CD4-positive, alpha-beta T cell (primary cell): Measurements from ENCODE around the gene MFN2. TPM values are rescaled to one million over a fixed set of nuclear protein-coding genes. Genes with fewer than 3 reads are reported as not detected.

Source experiments
- ATAC-seq: fragments of 200-7000 bp; cut with Tn5 transposase; one replicate; pipeline ENCODE4 v1.10.0; 2022; ENCODE audit warnings: mild to moderate bottlenecking; ENCODE audit not compliant: poor library complexity
- CTCF ChIA-PET: fragments of 350-600 bp; sonication (Branson Sonifier 250); formaldehyde crosslinking; loops from one replicate; lab custom pipeline; 2021; ENCODE audit warnings: antibody characterized with exemption, inconsistent platforms; lab: Charles Lee
- POLR2A ChIA-PET: fragments of 350-600 bp; sonication (Branson Sonifier 250); formaldehyde crosslinking; loops from one replicate; lab custom pipeline; 2021; ENCODE audit warnings: antibody characterized with exemption, inconsistent platforms; lab: Charles Lee
- DNase-seq, 14 experiments: peaks; one replicate each; pipeline ENCODE4 v3.0.0-alpha.2; 2013 to 2020; ENCODE audit warnings: mixed read lengths in 2 of 14
- H3K27ac ChIP-seq, 2 donors: one replicate each; pipeline versions ENCODE4 v1.5.1 to v1.7.0; 2013; ENCODE audit warnings: low read length in 2 of 2, low read depth in 1 of 2, mild to moderate bottlenecking in 1 of 2
- H3K27me3 ChIP-seq, 2 experiments: 1 replicate in 1 of 2; 2 replicates in 1 of 2; pipeline versions ENCODE4 v1.6.1 to v1.7.0; 2013; ENCODE audit warnings: low read length in 2 of 2, control low read depth in 1 of 2, mild to moderate bottlenecking in 1 of 2, moderate library complexity in 1 of 2; ENCODE audit not compliant: insufficient read depth in 2 of 2, control insufficient read depth in 1 of 2
- H3K36me3 ChIP-seq: one replicate; pipeline ENCODE4 v1.6.1; 2013; ENCODE audit warnings: low read length, control low read depth; ENCODE audit not compliant: insufficient read depth
- H3K4me1 ChIP-seq: one replicate; pipeline ENCODE4 v1.6.1; 2013; ENCODE audit warnings: low read length, control low read depth; ENCODE audit not compliant: insufficient read depth
- H3K4me3 ChIP-seq: one replicate; pipeline ENCODE4 v1.5.1; 2013; ENCODE audit warnings: mild to moderate bottlenecking, low read length, moderate library complexity
- H3K9me3 ChIP-seq, 2 experiments: 1 replicate in 1 of 2; 2 replicates in 1 of 2; pipeline versions ENCODE4 v1.6.1 to v1.7.0; 2013; ENCODE audit warnings: low read length in 2 of 2, mild to moderate bottlenecking in 2 of 2, control low read depth in 1 of 2, moderate library complexity in 1 of 2; ENCODE audit not compliant: control insufficient read depth in 1 of 2, insufficient read depth in 1 of 2
- H3K27ac Mint-ChIP-seq: one replicate; pipeline ENCODE4 v1.8.0; 2020; ENCODE audit warnings: mixed read lengths
- H3K27me3 Mint-ChIP-seq: one replicate; pipeline ENCODE4 v1.8.0; 2021; ENCODE audit warnings: mixed read lengths
- H3K36me3 Mint-ChIP-seq: one replicate; pipeline ENCODE4 v1.8.0; 2021; ENCODE audit warnings: low read depth, mixed read lengths
- H3K4me1 Mint-ChIP-seq: one replicate; pipeline ENCODE4 v1.8.0; 2021; ENCODE audit warnings: low read depth, mixed read lengths
- H3K4me3 Mint-ChIP-seq: one replicate; pipeline ENCODE4 v1.8.0; 2020; ENCODE audit warnings: mild to moderate bottlenecking, mixed read lengths
- H3K9me3 Mint-ChIP-seq: one replicate; pipeline ENCODE4 v1.8.0; 2020; ENCODE audit warnings: mixed read lengths
- CTCF ChIP-seq: fragments of 200-600 bp; IDR thresholded peaks from one replicate; pipeline ENCODE4 v1.8.0; 2022; ENCODE audit warnings: antibody characterized with exemption, mild to moderate bottlenecking
- intact Hi-C, 2 experiments: fragments of 100-400 bp; cut with DNase I in 1 of 2; cut with micrococcal nuclease in 1 of 2; formaldehyde crosslinking; loops; one replicate each; pipeline versions ENCODE4 v1.15.1 to v1.9.0; 2023 to 2025; cut with DNase I, micrococcal nuclease
- total RNA-seq, 174 experiments: library from RNA in 2 of 174; stranded (reverse) in 2 of 174; gene quantifications; one replicate each; pipeline ENCODE4 v1.2.3 and lab custom pipeline; 2021 to 2026

Gene MFN2
- total RNA-seq, 2 experiments from 2014 or later, result 33.0 to 38.1 TPM

DNA sequence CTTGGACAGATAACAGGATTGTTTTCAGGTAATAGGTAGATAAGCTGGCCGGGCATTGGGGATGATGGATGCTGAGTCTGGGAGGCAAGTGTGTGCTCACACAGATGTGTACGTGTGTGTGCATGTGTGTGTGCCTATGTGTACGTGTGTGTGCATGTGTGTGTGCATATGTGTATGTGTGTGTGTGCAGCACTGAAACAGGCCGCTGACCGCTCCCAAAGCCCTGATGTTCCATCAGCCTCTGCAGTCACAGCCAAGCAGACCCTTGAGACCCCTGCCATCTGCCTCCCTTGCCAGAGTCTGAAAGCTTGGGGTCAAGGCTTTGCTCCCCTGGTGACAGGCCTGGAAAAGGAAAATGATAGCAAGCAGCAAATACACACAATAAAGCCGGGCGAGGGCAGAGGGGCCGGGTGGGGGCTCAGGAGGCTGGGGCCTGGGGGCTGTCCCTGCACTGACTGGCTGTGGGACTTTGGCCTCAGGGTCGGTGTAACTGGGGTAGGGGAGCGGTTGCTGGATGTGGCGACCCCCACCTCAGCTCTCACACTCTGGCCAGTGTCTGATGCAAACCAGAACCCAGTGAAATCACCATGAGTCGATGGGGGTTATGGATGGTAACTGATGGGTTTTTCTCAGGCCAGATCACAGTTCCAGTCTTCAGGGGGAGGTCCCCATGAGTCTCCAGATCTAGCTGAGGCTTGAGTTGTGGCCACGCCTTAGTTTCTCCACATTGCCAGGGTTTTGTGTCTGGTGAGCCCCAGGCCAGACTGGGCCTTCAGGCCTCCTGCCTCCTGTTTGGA, 73.7 kb downstream of the MFN2 start:
- H3K27me3 ChIP-seq, result no peaks in the 10 kb centered on the region
- ChIA-PET POLR2A (no interaction called here), CTCF (no interaction called here)
- no peak overlapping the region for H3K4me3 ChIP-seq
- no peak overlapping the region for H3K27ac Mint-ChIP-seq
- no peaks in the 10 kb centered on the region for H3K36me3 ChIP-seq
- H3K36me3 Mint-ChIP-seq, result no peaks in the 10 kb centered on the region
- no peaks in the 10 kb centered on the region for H3K9me3 Mint-ChIP-seq
- ATAC-seq (no peak), DNase-seq (no peak)
- peaks cover 8% of the 10 kb centered on the region for H3K4me1 ChIP-seq
- no peak overlapping the region for H3K4me3 Mint-ChIP-seq
- H3K4me1 Mint-ChIP-seq, result no peaks in the 10 kb centered on the region
- no peak overlapping the region for H3K27ac ChIP-seq
- no peaks in the 10 kb centered on the region for H3K27me3 Mint-ChIP-seq
- H3K9me3 ChIP-seq, result peaks cover 0 to 3% of the 10 kb centered on the region in 2 experiments
- TF ChIP-seq CTCF, result no peak
- intact Hi-C loops, result no loop called here

DNA sequence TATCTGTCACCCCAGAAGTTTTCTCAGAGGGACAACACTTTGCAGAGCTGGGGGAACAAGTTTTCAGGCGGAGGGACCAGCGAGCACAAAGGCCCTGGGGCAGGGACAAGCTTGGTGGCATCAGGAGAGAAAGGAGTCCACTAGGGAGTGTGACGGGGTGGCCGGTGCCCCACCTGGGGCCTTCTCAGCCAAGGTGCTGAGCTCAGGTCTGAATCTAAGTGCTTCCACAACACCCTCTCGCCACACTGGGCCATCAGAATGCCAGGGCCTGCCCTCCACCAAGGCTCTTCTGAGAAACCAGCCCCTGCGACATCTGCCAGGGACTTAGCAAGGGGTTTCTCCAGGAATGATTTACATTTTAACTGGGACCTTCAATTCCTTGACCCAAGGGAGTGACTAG, 75.0 kb downstream of the MFN2 start:
- no peaks in the 10 kb centered on the region for H3K36me3 Mint-ChIP-seq

GRCh38 chr1:12056331-12056841, 76.1 kb downstream of the MFN2 start:
- ChIA-PET POLR2A (no interaction called here), CTCF (no interaction called here)
- H3K9me3 ChIP-seq, result peaks cover 0 to 3% of the 10 kb centered on the region in 2 experiments
- H3K36me3 Mint-ChIP-seq, result no peaks in the 10 kb centered on the region
- no peaks in the 10 kb centered on the region for H3K27me3 ChIP-seq
- no peak overlapping the region for H3K27ac ChIP-seq
- TF ChIP-seq CTCF, result no peak
- H3K36me3 ChIP-seq, result no peaks in the 10 kb centered on the region
- no peak overlapping the region for H3K4me3 ChIP-seq
- ATAC-seq (no peak), DNase-seq (no peak)
- no peak overlapping the region for H3K27ac Mint-ChIP-seq
- intact Hi-C loops, result no loop called here
- no peak overlapping the region for H3K4me3 Mint-ChIP-seq
- H3K27me3 Mint-ChIP-seq, result no peaks in the 10 kb centered on the region
- no peaks in the 10 kb centered on the region for H3K9me3 Mint-ChIP-seq
- peaks cover 12% of the 10 kb centered on the region for H3K4me1 ChIP-seq
- no peaks in the 10 kb centered on the region for H3K4me1 Mint-ChIP-seq

More for the DNA sequence above, 75.0 kb downstream of the MFN2 start:
- Histone ChIP-seq H3K27me3 (no peaks in the 10 kb centered on the region), H3K9me3 (peaks cover 0 to 3% of the 10 kb centered on the region in 2 experiments), H3K36me3 (no peaks in the 10 kb centered on the region), H3K27ac (no peak overlapping the region), H3K4me3 (no peak overlapping the region), H3K4me1 (peaks cover 12% of the 10 kb centered on the region)
- H3K9me3 Mint-ChIP-seq, result no peaks in the 10 kb centered on the region
- ChIA-PET POLR2A (no interaction called here), CTCF (no interaction called here)
- no peaks in the 10 kb centered on the region for H3K4me1 Mint-ChIP-seq
- no peaks in the 10 kb centered on the region for H3K27me3 Mint-ChIP-seq
- ATAC-seq, result no peak
- intact Hi-C loops, result no loop called here
- no peak overlapping the region for H3K27ac Mint-ChIP-seq
- H3K4me3 Mint-ChIP-seq, result no peak overlapping the region
- no peak for TF ChIP-seq CTCF
- DNase-seq, result no peak
